Endothelial cell of umbilical vein (primary cell): Measurements from ENCODE around the gene LGR6. TPM values are rescaled to one million over a fixed set of nuclear protein-coding genes. Genes with fewer than 3 reads are reported as not detected.

Source experiments
- BruUV-seq: library from RNA; stranded (reverse); fragments of 400-500 nt; replicated peaks from 2 replicates; lab custom pipeline; 2021; lab: Mats Ljungman, UMichigan
- CTCF ChIA-PET: fragments of 300-600, 350-600 bp; sonication (Branson Sonifier 250); formaldehyde crosslinking; loops from one replicate; lab custom pipeline; 2021; ENCODE audit warnings: antibody characterized with exemption, inconsistent platforms; lab: Charles Lee
- POLR2A ChIA-PET: fragments of 300-600, 350-600 bp; sonication (Branson Sonifier 250); formaldehyde crosslinking; loops from one replicate; lab custom pipeline; 2021; ENCODE audit warnings: antibody characterized with exemption, inconsistent platforms; lab: Charles Lee
- DNase-seq: peaks from one replicate; pipeline ENCODE4 v3.0.0-alpha.2; 2011; ENCODE audit warnings: low read depth, low spot score
- FAIRE-seq: peaks from 2 replicates; lab custom pipeline; 2011; peaks lifted over from hg19 to GRCh38; lab: Jason Lieb, UNC
- H2AFZ ChIP-seq: 2 replicates; pipeline ENCODE4 v1.6.0; 2012; ENCODE audit warnings: low read depth, low read length, control low read depth, inconsistent platforms
- H3K27ac ChIP-seq: 2 replicates; pipeline ENCODE4 v1.5.1; 2011; ENCODE audit warnings: low read depth, mild to moderate bottlenecking, control low read depth, low read length, moderate library complexity; ENCODE audit not compliant: insufficient read depth
- H3K27me3 ChIP-seq, 2 experiments: 2 replicates each; pipeline versions ENCODE4 v1.6.0 to v1.6.1; 2011; ENCODE audit warnings: low read length in 2 of 2, mixed read lengths in 1 of 2; ENCODE audit not compliant: control insufficient read depth in 2 of 2, insufficient read depth in 2 of 2
- H3K36me3 ChIP-seq, 2 experiments: 2 replicates in 1 of 2; 3 replicates in 1 of 2; pipeline ENCODE4 v1.5.1; 2011; ENCODE audit warnings: low read length in 2 of 2, mild to moderate bottlenecking in 1 of 2, moderate library complexity in 1 of 2; ENCODE audit not compliant: control insufficient read depth in 2 of 2, insufficient read depth in 2 of 2; ENCODE audit errors: extremely low read depth in 1 of 2
- H3K4me1 ChIP-seq: 3 replicates; pipeline ENCODE4 v1.5.1; 2011; ENCODE audit warnings: mild to moderate bottlenecking, low read length; ENCODE audit not compliant: control insufficient read depth, insufficient read depth; ENCODE audit errors: extremely low read depth
- H3K4me2 ChIP-seq: 2 replicates; pipeline ENCODE4 v1.6.1; 2011; ENCODE audit warnings: low read length, control low read depth, mixed read lengths; ENCODE audit not compliant: insufficient read depth
- H3K4me3 ChIP-seq, 3 experiments: fragments of 200-600 bp in 1 of 3; sonication (generic), shearing (Covaris generic) in 1 of 3; replicated peaks in 1 of 3; 2 replicates each; pipeline ENCODE4 v1.5.1; 2011 to 2016; ENCODE audit warnings: control low read depth in 3 of 3, low read length in 3 of 3, mild to moderate bottlenecking in 2 of 3, inconsistent platforms in 1 of 3, low read depth in 1 of 3, moderate library complexity in 1 of 3; ENCODE audit not compliant: insufficient read depth in 1 of 3
- H3K79me2 ChIP-seq: 2 replicates; pipeline ENCODE4 v1.6.0; 2012; ENCODE audit warnings: low read length, inconsistent platforms; ENCODE audit not compliant: control insufficient read depth, insufficient read depth
- H3K9ac ChIP-seq: replicated peaks from 2 replicates; pipeline ENCODE3; 2011; ENCODE audit warnings: low read length, control low read depth; ENCODE audit not compliant: insufficient read depth; ENCODE audit errors: extremely low read depth
- H3K9me1 ChIP-seq: replicated peaks from 3 replicates; pipeline ENCODE4 v1.6.0; 2011; ENCODE audit warnings: mild to moderate bottlenecking, low read length; ENCODE audit not compliant: control insufficient read depth, insufficient read depth; ENCODE audit errors: extremely low read depth
- H3K9me3 ChIP-seq: replicated peaks from 2 replicates; pipeline ENCODE4 v1.5.1; 2012; ENCODE audit warnings: low read length, inconsistent platforms; ENCODE audit not compliant: control insufficient read depth, insufficient read depth
- H4K20me1 ChIP-seq: replicated peaks from 2 replicates; pipeline ENCODE3; 2011; ENCODE audit warnings: mild to moderate bottlenecking, low read length; ENCODE audit not compliant: control insufficient read depth, insufficient read depth; ENCODE audit errors: extremely low read depth
- CTCF ChIP-seq, 2 donors: IDR thresholded peaks; 1 replicate in 1 of 2; 2 replicates in 1 of 2; pipeline ENCODE4 v1.5.1; 2011; ENCODE audit warnings: low read length in 2 of 2, mild to moderate bottlenecking in 2 of 2, moderate library complexity in 2 of 2, control low read depth in 1 of 2, inconsistent platforms in 1 of 2, low read depth in 1 of 2; ENCODE audit not compliant: insufficient read depth in 1 of 2; ENCODE audit errors: extremely low read depth in 1 of 2
- EZH2 ChIP-seq: IDR thresholded peaks from 2 replicates; pipeline ENCODE4 v1.6.1; 2012; ENCODE audit warnings: borderline replicate concordance, low read depth, mild to moderate bottlenecking, moderate library complexity, low read length, inconsistent platforms; ENCODE audit not compliant: severe bottlenecking
- FOS ChIP-seq: IDR thresholded peaks from 2 replicates; pipeline ENCODE4 v1.6.1; 2011; ENCODE audit warnings: mild to moderate bottlenecking, low read length, moderate library complexity, borderline replicate concordance; ENCODE audit not compliant: insufficient read depth
- GATA2 ChIP-seq: IDR thresholded peaks from 2 replicates; pipeline ENCODE4 v1.7.0; 2011; ENCODE audit warnings: low read depth, mild to moderate bottlenecking, moderate library complexity, mixed read lengths, low read length; ENCODE audit not compliant: insufficient read length, insufficient read depth
- JUN ChIP-seq: IDR thresholded peaks from 2 replicates; pipeline ENCODE4 v1.6.1; 2011; ENCODE audit warnings: borderline replicate concordance, low read depth; ENCODE audit not compliant: insufficient read length, insufficient read depth
- MAX ChIP-seq: IDR thresholded peaks from 2 replicates; pipeline ENCODE4 v1.6.1; 2011; ENCODE audit not compliant: insufficient read depth, insufficient read length
- MYC ChIP-seq: IDR thresholded peaks from one replicate; pipeline ENCODE4 v1.6.1; 2011; ENCODE audit warnings: mild to moderate bottlenecking, low read depth, low read length
- POLR2A ChIP-seq: IDR thresholded peaks from 2 replicates; pipeline ENCODE4 v1.6.1; 2012; ENCODE audit warnings: low read depth, mild to moderate bottlenecking, control low read depth, low read length
- POLR2AphosphoS5 ChIP-seq: IDR thresholded peaks from 2 replicates; pipeline ENCODE4 v1.6.1; 2012; ENCODE audit warnings: low read depth, mild to moderate bottlenecking, control low read depth, low read length, moderate library complexity; ENCODE audit not compliant: insufficient read depth
- dilution Hi-C: fragments of 300-500 bp; cut with MboI; formaldehyde crosslinking; loops from one replicate; pipeline ENCODE4 v1.15.0; 2019; ENCODE audit warnings: low sequenced_read_pairs; ENCODE audit not compliant: extremely low pct_ligation_motif_present
- intact Hi-C: fragments of 100-400 bp; cut with micrococcal nuclease; formaldehyde crosslinking; loops from one replicate; pipeline ENCODE4 v1.10.0; 2022
- polyA plus RNA-seq, 4 experiments: library from polyadenylated mRNA; depleted of rRNA in 3 of 4; stranded (reverse) in 3 of 4; unstranded in 1 of 4; fragments of >200 nt; gene quantifications; 2 replicates each; pipeline versions ENCODE4 v1.2.1 to v1.2.3, GENCODE V29; 2011 to 2012; ENCODE audit warnings: missing spikeins in 1 of 4
- total RNA-seq: library from RNA; stranded (reverse); gene quantifications from 2 replicates; pipeline ENCODE4 v1.2.3, GENCODE V29; 2021

Gene LGR6
- total and polyA plus RNA-seq, 2 donors (not counting 3 experiments of a cell fraction or from before 2014, with no cell fraction given), result not detected

- ChIA-PET POLR2A (no interaction called here), CTCF (no interaction called here)
- Histone ChIP-seq H3K27me3 (peaks cover 4 to 11% of the 10 kb centered on the region in 2 experiments), H3K9me1 (no peaks in the 10 kb centered on the region), H3K4me2 (no peak overlapping the region), H3K36me3 (no peaks in the 10 kb centered on the region), H3K27ac (no peak overlapping the region), H4K20me1 (no peaks in the 10 kb centered on the region), H3K79me2 (no peaks in the 10 kb centered on the region), H3K4me1 (peaks cover 2% of the 10 kb centered on the region), H2AFZ (no peak overlapping the region), H3K9ac (no peak overlapping the region), H3K9me3 (no peaks in the 10 kb centered on the region), H3K4me3 (no peak overlapping the region)
- no TSS peak for BruUV-seq
- intact Hi-C loops (no loop called here), dilution Hi-C loops (no loop called here)
- FAIRE-seq (no peak), DNase-seq (no peak)
- TF ChIP-seq GATA2 (no peak), JUN (no peak), MAX (no peak), POLR2AphosphoS5 (no peak), MYC (no peak), FOS (no peak), POLR2A (no peak), CTCF (IDR thresholded peaks at IDR 0.05; ENCODE audit: extremely low read depth in 1 of 2, insufficient read depth in 1 of 2, low read depth in 1 of 2, low read length in 2 of 2) (no peak), EZH2 (no peak)
These were observed 35.8 kb downstream of the LGR6 start for GRCh38 chr1:202229376-202229775.
